ENCODE results near the gene ACTR3. TPM values are rescaled to one million over a fixed set of nuclear protein-coding genes. Genes with fewer than 3 reads are reported as not detected.

The ACTR3 gene
- total and polyA plus RNA-seq, 2 experiments from 2014 or later: 63.7 to 137 TPM

GRCh38 chr2:113869253-113869652 is 20.6 kb upstream of the ACTR3 start (continued):
- TF ChIP-seq ZNF462 (CRISPR knock-in tag; IDR thresholded peaks at IDR 0.05) (no peak), ZNF114 (CRISPR knock-in tag; IDR thresholded peaks at IDR 0.05) (no peak), STAT1 (IDR thresholded peaks at IDR 0.05; ENCODE audit: unreplicated experiment) (no peak), NANOG (IDR thresholded peaks at IDR 0.05; ENCODE audit: borderline replicate concordance) (no peak), ZNF331 (CRISPR knock-in tag; IDR thresholded peaks at IDR 0.05; ENCODE audit: low read depth) (no peak), REST (IDR thresholded peaks at IDR 0.05; ENCODE audit: unreplicated experiment) (no peak)

GRCh38 chr2:113872201-113872600 is 17.7 kb upstream of the ACTR3 start:
- Mint-ChIP-seq H3K4me3 (no peak overlapping the region), H3K36me3 (ENCODE audit: low read depth) (no peaks in the 10 kb centered on the region), H3K27me3 (ENCODE audit: insufficient read depth, low read depth, poor library complexity) (no peaks in the 10 kb centered on the region), H3K4me1 (peaks cover 7% of the 10 kb centered on the region), H3K9me3 (no peaks in the 10 kb centered on the region), H3K27ac (no peak overlapping the region)
- no peak overlapping the region for H2AFZ ChIP-seq
- H3K79me2 ChIP-seq (replicated peaks; ENCODE audit: insufficient read depth): no peaks in the 10 kb centered on the region
- H3K27me3 ChIP-seq (ENCODE audit: insufficient read depth): peaks cover 18% of the 10 kb centered on the region
- no peak overlapping the region for H3K4me2 ChIP-seq
- H4K20me1 ChIP-seq (replicated peaks; ENCODE audit: insufficient read depth): no peaks in the 10 kb centered on the region
- H3K4me1 ChIP-seq (ENCODE audit: insufficient read depth): peaks cover 3% of the 10 kb centered on the region; the same call in 1 of the 2 replicates
- H3K27ac ChIP-seq (ENCODE audit: low read depth): no peak overlapping the region
- no peaks in the 10 kb centered on the region for H3K36me3 ChIP-seq (ENCODE audit: insufficient read depth)
- no peak overlapping the region for H3K4me3 ChIP-seq
- H3F3A ChIP-seq (replicated peaks; ENCODE audit: low read depth): no peaks in the 10 kb centered on the region
- no peaks in the 10 kb centered on the region for H3K9me2 ChIP-seq (ENCODE audit: insufficient read depth)
- no peak for DNase-seq (ENCODE audit: low spot score)
- ATAC-seq: no peak
- TF ChIP-seq EZH2 (IDR thresholded peaks at IDR 0.05; ENCODE audit: low read depth, unreplicated experiment): no peak
- TF ChIP-seq ZNF462 (CRISPR knock-in tag; IDR thresholded peaks at IDR 0.05): no peak

Data from GM23338 (cell line).